ENCODE measurements around the gene PLCL1. TPM values are rescaled to one million over a fixed set of nuclear protein-coding genes. Genes with fewer than 3 reads are reported as not detected.

PLCL1 gene
- total RNA-seq, 4 donors from 2014 or later: 5.4 to 21.8 (median 10.2) TPM

GRCh38 chr2:197930570-197931278 lies 126.3 kb downstream of the PLCL1 start:
- no peak for TF ChIP-seq CTCF (IDR thresholded peaks at IDR 0.05)
- ATAC-seq (ENCODE audit: low FRiP score) (no peak), DNase-seq (ENCODE audit: low spot score) (no peak)

- no peak for TF ChIP-seq CTCF (IDR thresholded peaks at IDR 0.05)
- ATAC-seq (ENCODE audit: low FRiP score) (no peak), DNase-seq (ENCODE audit: low spot score) (no peak)
Observed at GRCh38 chr2:197931661-197932312, 127.4 kb downstream of the PLCL1 start.

GRCh38 chr2:197932374-197932773 lies 128.0 kb downstream of the PLCL1 start:
- ATAC-seq (ENCODE audit: low FRiP score) (no peak), DNase-seq (ENCODE audit: low spot score) (no peak)
- TF ChIP-seq CTCF (IDR thresholded peaks at IDR 0.05): no peak

GRCh38 chr2:197934261-197934933 lies 130.0 kb downstream of the PLCL1 start:
- no peak for ATAC-seq (ENCODE audit: low FRiP score)
- DNase-seq (ENCODE audit: low spot score): no peak
- no peak for TF ChIP-seq CTCF (IDR thresholded peaks at IDR 0.05)

GRCh38 chr2:197934934-197935289 lies 130.5 kb downstream of the PLCL1 start:
- DNase-seq (ENCODE audit: low spot score) (no peak), ATAC-seq (ENCODE audit: low FRiP score) (no peak)
- TF ChIP-seq CTCF (IDR thresholded peaks at IDR 0.05): no peak

- DNase-seq (ENCODE audit: low spot score) (no peak), ATAC-seq (ENCODE audit: low FRiP score) (no peak)
- no peak for TF ChIP-seq CTCF (IDR thresholded peaks at IDR 0.05)
Observed at GRCh38 chr2:197937814-197938213, 133.4 kb downstream of the PLCL1 start.
